Lower lobe of right lung (tissue), 2 donors: Measurements from ENCODE around the gene KREMEN2. TPM values are rescaled to one million over a fixed set of nuclear protein-coding genes. Genes with fewer than 3 reads are reported as not detected.

Experiments used
- ATAC-seq, 2 donors: fragments of 200-7000 bp; cut with Tn5 transposase; one replicate each; pipeline ENCODE4 v1.9.1; 2020 to 2022; ENCODE audit warnings: mild to moderate bottlenecking in 2 of 2, moderate library complexity in 2 of 2
- DNase-seq: peaks from one replicate; pipeline ENCODE4 v3.0.0-alpha.2; 2020
- H3K27ac ChIP-seq: fragments of 200-600 bp; one replicate; pipeline ENCODE4 v1.8.0; 2022
- H3K27me3 ChIP-seq: fragments of 200-600 bp; one replicate; pipeline ENCODE4 v1.8.0; 2022; ENCODE audit warnings: low read depth
- H3K36me3 ChIP-seq: fragments of 200-600 bp; one replicate; pipeline ENCODE4 v1.8.0; 2022; ENCODE audit warnings: mild to moderate bottlenecking
- H3K4me1 ChIP-seq: fragments of 200-600 bp; one replicate; pipeline ENCODE4 v1.8.0; 2022
- H3K4me3 ChIP-seq: fragments of 200-600 bp; one replicate; pipeline ENCODE4 v1.8.0; 2022; ENCODE audit warnings: mild to moderate bottlenecking
- H3K9me3 ChIP-seq: fragments of 200-600 bp; one replicate; pipeline ENCODE4 v1.8.0; 2022
- intact Hi-C: fragments of 100-400 bp; cut with DNase I; formaldehyde crosslinking; loops from one replicate; pipeline ENCODE4 v1.11.0; 2022
- total RNA-seq: library from RNA; stranded (reverse); fragmentation: NEBNext Ultra II Directional; extraction: Animal tissue kit (Norgen Biotek cat#: 25700); gene quantifications from one replicate; pipeline ENCODE4 v1.2.1, GENCODE V29; 2021
- TF ChIP-seq, protein P1 (sequence below): fragments of 200-600 bp; IDR thresholded peaks from one replicate; pipeline ENCODE4 v1.8.0; 2022; ENCODE audit warnings: antibody characterized with exemption, mild to moderate bottlenecking
- donor health status: DM: no; HTN: yes; CAD: no; lungs with severe emphysema.

Gene KREMEN2
- total RNA-seq, 1 donor from 2014 or later, result not detected

DNA sequence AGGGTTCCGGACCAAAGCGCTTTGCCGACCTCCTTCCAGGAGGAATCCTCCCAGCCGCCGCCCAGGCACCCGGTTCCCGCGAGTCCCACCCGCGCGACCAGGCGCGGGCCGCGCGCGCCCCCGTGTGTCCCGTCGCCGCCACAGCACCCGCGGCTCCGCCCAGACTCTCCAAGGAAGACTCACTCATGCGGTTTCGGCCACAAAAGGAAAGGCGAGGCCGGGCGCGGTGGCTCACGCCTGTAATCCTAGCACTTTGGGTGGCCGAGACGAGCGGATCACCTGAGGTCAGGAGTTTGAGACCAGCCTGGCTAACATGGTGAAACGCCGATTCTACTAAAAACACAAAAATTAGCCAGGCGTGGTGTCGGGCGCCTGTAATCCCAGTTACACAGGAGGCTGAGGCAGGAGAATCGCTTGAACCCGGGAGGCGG is 19.6 kb downstream of the KREMEN2 start:
- Histone ChIP-seq H3K4me1 (peaks cover 26% of the 10 kb centered on the region), H3K4me3 (peak overlapping the region; percentile 37), H3K27ac (no peak overlapping the region), H3K9me3 (no peaks in the 10 kb centered on the region), H3K27me3 (peaks cover 14% of the 10 kb centered on the region), H3K36me3 (no peaks in the 10 kb centered on the region)
- TF ChIP-seq, protein P1, sequence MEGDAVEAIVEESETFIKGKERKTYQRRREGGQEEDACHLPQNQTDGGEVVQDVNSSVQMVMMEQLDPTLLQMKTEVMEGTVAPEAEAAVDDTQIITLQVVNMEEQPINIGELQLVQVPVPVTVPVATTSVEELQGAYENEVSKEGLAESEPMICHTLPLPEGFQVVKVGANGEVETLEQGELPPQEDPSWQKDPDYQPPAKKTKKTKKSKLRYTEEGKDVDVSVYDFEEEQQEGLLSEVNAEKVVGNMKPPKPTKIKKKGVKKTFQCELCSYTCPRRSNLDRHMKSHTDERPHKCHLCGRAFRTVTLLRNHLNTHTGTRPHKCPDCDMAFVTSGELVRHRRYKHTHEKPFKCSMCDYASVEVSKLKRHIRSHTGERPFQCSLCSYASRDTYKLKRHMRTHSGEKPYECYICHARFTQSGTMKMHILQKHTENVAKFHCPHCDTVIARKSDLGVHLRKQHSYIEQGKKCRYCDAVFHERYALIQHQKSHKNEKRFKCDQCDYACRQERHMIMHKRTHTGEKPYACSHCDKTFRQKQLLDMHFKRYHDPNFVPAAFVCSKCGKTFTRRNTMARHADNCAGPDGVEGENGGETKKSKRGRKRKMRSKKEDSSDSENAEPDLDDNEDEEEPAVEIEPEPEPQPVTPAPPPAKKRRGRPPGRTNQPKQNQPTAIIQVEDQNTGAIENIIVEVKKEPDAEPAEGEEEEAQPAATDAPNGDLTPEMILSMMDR, result peak; percentile 95
- ATAC-seq (peak; percentile 76 to 78), DNase-seq (peak; percentile 88)
- intact Hi-C loops, result no loop called here

DNA sequence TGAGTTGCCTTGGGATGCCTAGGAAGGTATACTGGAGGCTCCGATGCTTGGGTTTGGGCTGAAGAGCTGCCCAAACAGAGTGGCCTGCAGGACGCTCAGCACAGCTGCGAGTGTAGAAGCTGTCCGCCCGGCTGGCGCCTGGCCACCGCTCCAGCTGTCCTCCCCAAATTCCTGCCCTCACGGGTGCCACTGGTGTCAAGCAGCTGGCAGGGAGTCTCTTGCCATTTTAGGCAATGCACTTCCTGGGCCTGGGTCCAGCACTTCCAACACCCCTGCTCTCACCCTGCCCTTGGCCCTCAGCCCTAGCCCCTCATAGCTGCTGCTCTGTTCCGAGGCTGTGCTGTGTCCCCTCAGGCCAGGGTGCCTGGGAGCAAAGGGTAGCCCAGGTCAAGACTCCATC is 21.4 kb downstream of the KREMEN2 start:
- H3K4me1 ChIP-seq, result peaks cover 17% of the 10 kb centered on the region

DNA sequence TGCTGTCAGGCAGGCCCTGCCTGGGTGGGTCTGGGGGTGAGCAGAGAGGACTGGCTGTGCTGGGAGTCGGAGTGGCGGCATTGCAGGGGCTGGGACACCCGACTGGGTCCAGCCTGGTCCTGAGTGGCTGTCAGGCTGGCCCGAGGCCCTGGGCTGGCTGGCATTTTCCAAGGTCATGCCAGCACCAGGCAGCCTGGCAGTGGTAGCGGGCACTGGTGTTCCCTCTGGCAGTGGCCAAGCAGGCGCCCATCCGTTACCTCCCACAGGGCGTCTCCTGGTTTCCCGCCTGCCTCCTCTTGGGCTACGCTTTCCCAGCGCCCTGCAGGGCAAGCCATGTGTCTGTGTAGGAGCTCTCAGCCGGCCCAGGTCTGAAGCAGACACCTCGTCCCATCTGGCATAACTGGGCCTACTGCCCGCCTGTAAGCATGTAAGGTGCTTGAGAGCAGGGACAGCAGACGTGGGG is 21.8 kb downstream of the KREMEN2 start:
- Histone ChIP-seq H3K36me3 (no peaks in the 10 kb centered on the region), H3K27ac (no peak overlapping the region), H3K4me1 (peaks cover 14% of the 10 kb centered on the region), H3K9me3 (no peaks in the 10 kb centered on the region), H3K27me3 (peaks cover 9% of the 10 kb centered on the region), H3K4me3 (no peak overlapping the region)
- intact Hi-C loops, result no loop called here
- no peak for ATAC-seq
- TF ChIP-seq, protein P1, result no peak
- no peak for DNase-seq

More for the DNA sequence above, 21.4 kb downstream of the KREMEN2 start:
- H3K4me3 ChIP-seq, result no peak overlapping the region
- H3K9me3 ChIP-seq, result no peaks in the 10 kb centered on the region
- no peak for DNase-seq
- TF ChIP-seq, protein P1, result no peak
- intact Hi-C loops, result no loop called here
- peaks cover 9% of the 10 kb centered on the region for H3K27me3 ChIP-seq
- ATAC-seq, result no peak
- no peaks in the 10 kb centered on the region for H3K36me3 ChIP-seq
- H3K27ac ChIP-seq, result no peak overlapping the region

DNA sequence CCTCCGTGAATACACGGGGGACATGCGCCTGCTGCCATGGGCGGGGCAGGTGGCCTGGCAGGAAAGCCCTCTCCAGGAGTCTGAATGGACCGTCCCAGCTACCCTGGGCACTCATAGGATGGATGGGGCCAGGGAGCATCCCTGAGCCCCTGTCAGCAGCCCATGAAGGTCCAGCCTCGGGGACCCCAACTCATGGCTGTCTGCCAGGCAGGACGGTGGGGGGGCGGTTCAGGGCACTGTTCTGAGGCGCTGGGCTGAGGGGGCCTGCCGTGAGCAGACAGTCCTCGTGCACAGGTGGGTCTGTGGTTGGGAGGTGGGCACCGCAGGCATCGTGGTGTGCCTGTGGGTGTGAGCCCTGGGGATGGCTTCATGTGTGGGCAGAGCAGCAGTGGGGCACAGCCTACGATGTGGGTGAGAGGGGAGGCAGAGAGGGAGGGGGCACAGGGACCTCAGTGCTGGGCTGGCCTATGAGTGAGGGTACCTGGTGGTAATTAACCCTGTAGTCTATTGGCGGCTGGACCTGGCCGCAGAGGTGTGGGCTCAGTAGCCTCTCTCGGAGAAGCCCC is 22.6 kb downstream of the KREMEN2 start:
- ATAC-seq (no peak), DNase-seq (no peak)
- Histone ChIP-seq H3K36me3 (no peaks in the 10 kb centered on the region), H3K27ac (no peak overlapping the region), H3K9me3 (no peaks in the 10 kb centered on the region), H3K27me3 (peaks cover 9% of the 10 kb centered on the region), H3K4me3 (no peak overlapping the region), H3K4me1 (peaks cover 11% of the 10 kb centered on the region)
- intact Hi-C loops, result no loop called here
- TF ChIP-seq, protein P1, result no peak

DNA sequence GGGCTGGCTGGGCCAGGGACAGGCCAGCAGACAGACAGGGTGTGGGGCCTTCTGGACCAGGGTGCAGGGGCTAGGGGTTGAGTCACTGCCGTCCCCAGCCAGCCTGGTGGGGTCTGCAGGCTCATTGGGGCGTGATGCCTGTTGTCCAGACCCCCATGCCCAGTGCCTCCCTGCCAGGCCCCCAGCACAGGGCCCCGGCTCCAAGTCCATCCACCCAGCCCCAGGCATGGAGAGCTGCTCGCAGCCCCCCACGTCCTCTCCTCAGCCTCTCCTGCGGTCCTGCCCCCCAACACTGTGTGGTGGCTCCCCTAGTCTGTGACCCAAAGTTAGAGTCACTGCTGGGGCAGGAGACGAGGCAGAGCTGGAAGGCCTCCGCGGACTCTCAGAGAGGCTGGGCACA is 23.2 kb downstream of the KREMEN2 start:
- no peaks in the 10 kb centered on the region for H3K36me3 ChIP-seq
- no peak overlapping the region for H3K27ac ChIP-seq
- intact Hi-C loops, result no loop called here
- no peaks in the 10 kb centered on the region for H3K9me3 ChIP-seq
- H3K4me3 ChIP-seq, result no peak overlapping the region
- DNase-seq, result no peak
- TF ChIP-seq, protein P1, result no peak
- H3K4me1 ChIP-seq, result peaks cover 11% of the 10 kb centered on the region
- no peak for ATAC-seq
- peaks cover 9% of the 10 kb centered on the region for H3K27me3 ChIP-seq
